ENCODE measurements around the gene JUNB. TPM values are rescaled to one million over a fixed set of nuclear protein-coding genes. Genes with fewer than 3 reads are reported as not detected.

Gene JUNB
- total RNA-seq, 1 experiment from 2014 or later = 16.4 TPM

GRCh38 chr19:12842511-12842910 is 51.2 kb downstream of the JUNB start:
- H3K27ac Mint-ChIP-seq (ENCODE audit: unreplicated experiment) = no peak overlapping the region

More at GRCh38 chr19:12842511-12842910, 51.2 kb downstream of the JUNB start:
- H3K27me3 Mint-ChIP-seq (ENCODE audit: insufficient read depth, unreplicated experiment) = peaks cover 8% of the 10 kb centered on the region
- Histone ChIP-seq H3K4me1 (peaks cover 6% of the 10 kb centered on the region; the same call in 1 of the 2 replicates), H3K27me3 (replicated peaks; ENCODE audit: control insufficient read depth, insufficient read depth, low read length) (no peaks in the 10 kb centered on the region; the same call in 1 of the 2 replicates), H3K36me3 (ENCODE audit: control insufficient read depth, insufficient read depth, low read length) (no peaks in the 10 kb centered on the region), H3K4me3 (ENCODE audit: low read depth, low read length) (no peak overlapping the region), H3K9me3 (no peaks in the 10 kb centered on the region)
- ChIA-PET POLR2A (no interaction called here), CTCF (no interaction called here)
- DNase-seq = no peak
- no peaks in the 10 kb centered on the region for H3K9me3 Mint-ChIP-seq (ENCODE audit: unreplicated experiment)
- no TSS peak for BruUV-seq (replicated peaks)
- H3K4me1 Mint-ChIP-seq (ENCODE audit: low read depth, unreplicated experiment) = peaks cover 2% of the 10 kb centered on the region
- no peaks in the 10 kb centered on the region for H3K36me3 Mint-ChIP-seq (ENCODE audit: insufficient read depth, unreplicated experiment)
- H3K4me3 Mint-ChIP-seq (ENCODE audit: unreplicated experiment) = no peak overlapping the region
- TF ChIP-seq, protein P1, sequence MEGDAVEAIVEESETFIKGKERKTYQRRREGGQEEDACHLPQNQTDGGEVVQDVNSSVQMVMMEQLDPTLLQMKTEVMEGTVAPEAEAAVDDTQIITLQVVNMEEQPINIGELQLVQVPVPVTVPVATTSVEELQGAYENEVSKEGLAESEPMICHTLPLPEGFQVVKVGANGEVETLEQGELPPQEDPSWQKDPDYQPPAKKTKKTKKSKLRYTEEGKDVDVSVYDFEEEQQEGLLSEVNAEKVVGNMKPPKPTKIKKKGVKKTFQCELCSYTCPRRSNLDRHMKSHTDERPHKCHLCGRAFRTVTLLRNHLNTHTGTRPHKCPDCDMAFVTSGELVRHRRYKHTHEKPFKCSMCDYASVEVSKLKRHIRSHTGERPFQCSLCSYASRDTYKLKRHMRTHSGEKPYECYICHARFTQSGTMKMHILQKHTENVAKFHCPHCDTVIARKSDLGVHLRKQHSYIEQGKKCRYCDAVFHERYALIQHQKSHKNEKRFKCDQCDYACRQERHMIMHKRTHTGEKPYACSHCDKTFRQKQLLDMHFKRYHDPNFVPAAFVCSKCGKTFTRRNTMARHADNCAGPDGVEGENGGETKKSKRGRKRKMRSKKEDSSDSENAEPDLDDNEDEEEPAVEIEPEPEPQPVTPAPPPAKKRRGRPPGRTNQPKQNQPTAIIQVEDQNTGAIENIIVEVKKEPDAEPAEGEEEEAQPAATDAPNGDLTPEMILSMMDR (IDR thresholded peaks at IDR 0.05; ENCODE audit: insufficient read depth in 1 of 2, low read depth in 1 of 2, low read length in 1 of 2, severe bottlenecking in 1 of 2, unreplicated experiment in 1 of 2) = no peak
- intact Hi-C loops (cut with micrococcal nuclease; ENCODE audit: unreplicated experiment) = no loop called here

Small RNA genes within 50 kb of the gene (microRNA-seq; reads per million reads assigned to microRNA genes)
- gene MIR5684 = not detected

Other genes with a start within 250 kb of the JUNB start
- gene ZNF564, start 240.0 kb upstream of the JUNB start, total RNA-seq (2022) = 11.1 and 11.6 TPM in 2 replicates
- 6.1 and 6.3 TPM in 2 replicates for gene ZNF490, start 180.7 kb upstream of the JUNB start, total RNA-seq (2022)
- gene ZNF791, start 180.6 kb upstream of the JUNB start, total RNA-seq (2022) = 15.2 and 18.9 TPM in 2 replicates
- gene MAN2B1, start 124.7 kb upstream of the JUNB start, total RNA-seq (2022) = 70.5 and 88.9 TPM in 2 replicates
- gene WDR83, start 124.7 kb upstream of the JUNB start, total RNA-seq (2022) = 17.5 and 20.4 TPM in 2 replicates
- gene DHPS, start 109.6 kb upstream of the JUNB start, total RNA-seq (2022) = 76.3 and 76.4 TPM in 2 replicates
- 0.91 TPM in 1 of 2 replicates, not detected in the other for gene GNG14, start 103.5 kb upstream of the JUNB start, total RNA-seq (2022)
- gene FBXW9, start 94.9 kb upstream of the JUNB start, total RNA-seq (2022) = 8.3 and 10.6 TPM in 2 replicates
- 87.8 and 106 TPM in 2 replicates for gene TNPO2, start 67.6 kb upstream of the JUNB start, total RNA-seq (2022)
- gene TRIR, start 56.8 kb upstream of the JUNB start, total RNA-seq (2022) = 164 and 169 TPM in 2 replicates
- gene GET3, start 54.0 kb upstream of the JUNB start, total RNA-seq (2022) = 55.0 and 57.1 TPM in 2 replicates
- gene BEST2, start 39.7 kb upstream of the JUNB start, total RNA-seq (2022) = 0.27 TPM in 1 of 2 replicates, not detected in the other
- gene HOOK2, start 15.9 kb upstream of the JUNB start, total RNA-seq (2022) = 74.2 and 80.4 TPM in 2 replicates
- gene PRDX2, start 10.3 kb downstream of the JUNB start, total RNA-seq (2022) = 265 and 285 TPM in 2 replicates
- gene THSD8, start 10.6 kb downstream of the JUNB start, total RNA-seq (2022) = 23.9 and 25.9 TPM in 2 replicates
- gene RNASEH2A, start 15.1 kb downstream of the JUNB start, total RNA-seq (2022) = 30.9 and 37.6 TPM in 2 replicates
- not detected in 2 replicates for gene RTBDN, start 43.1 kb downstream of the JUNB start, total RNA-seq (2022)
- 0.79 and 0.91 TPM in 2 replicates for gene MAST1, start 47.0 kb downstream of the JUNB start, total RNA-seq (2022)
- 3.6 and 3.8 TPM in 2 replicates for gene DNASE2, start 90.0 kb downstream of the JUNB start, total RNA-seq (2022)
- gene KLF1, start 95.7 kb downstream of the JUNB start, total RNA-seq (2022) = not detected in 2 replicates
- 31.4 and 32.4 TPM in 2 replicates for gene GCDH, start 99.7 kb downstream of the JUNB start, total RNA-seq (2022)
- gene SYCE2, start 127.8 kb downstream of the JUNB start, total RNA-seq (2022) = 2.0 and 2.3 TPM in 2 replicates
- gene FARSA, start 142.2 kb downstream of the JUNB start, total RNA-seq (2022) = 75.9 and 88.6 TPM in 2 replicates
- 707 and 767 TPM in 2 replicates for gene CALR, start 147.1 kb downstream of the JUNB start, total RNA-seq (2022)
- 102 and 112 TPM in 2 replicates for gene RAD23A, start 154.4 kb downstream of the JUNB start, total RNA-seq (2022)
- gene GADD45GIP1, start 165.7 kb downstream of the JUNB start, total RNA-seq (2022) = 39.3 and 42.7 TPM in 2 replicates
- gene DAND5, start 178.1 kb downstream of the JUNB start, total RNA-seq (2022) = not detected in 2 replicates
- 0.35 and 0.82 TPM in 2 replicates for gene NFIX, start 204.0 kb downstream of the JUNB start, total RNA-seq (2022)